Measurements from ENCODE around the gene KIAA0232. TPM values are rescaled to one million over a fixed set of nuclear protein-coding genes. Genes with fewer than 3 reads are reported as not detected.

The KIAA0232 gene
- total and polyA plus RNA-seq, 2 of the 8 experiments (the other 6 are each of a cell fraction or from before 2014, with no cell fraction given), result 5.6 to 23.3 TPM

- peaks cover 0 to 2% of the 10 kb centered on the region in 2 experiments; a peak in 2 of 4 replicates for H3K9me3 ChIP-seq (ENCODE audit: insufficient read depth in 2 of 2, low read depth in 1 of 2, low read length in 1 of 2)
- FAIRE-seq, result no peak
- peaks cover 0 to 6% (median 0%) of the 10 kb centered on the region in 4 experiments; a peak in 2 of 7 replicates for H3K4me1 ChIP-seq (replicated peaks in 1 of 4; ENCODE audit: control insufficient read depth in 3 of 4, insufficient read depth in 4 of 4, low read length in 3 of 4)
- H2AK5ac ChIP-seq (ENCODE audit: low read depth, low read length), result no peak overlapping the region
- H2AFZ ChIP-seq (ENCODE audit: low read length), result no peak overlapping the region
- H3K14ac ChIP-seq (ENCODE audit: insufficient read length), result no peak overlapping the region
- H2BK15ac ChIP-seq (ENCODE audit: low read length), result no peak overlapping the region
- no peaks in the 10 kb centered on the region for H3K36me3 ChIP-seq (ENCODE audit: control insufficient read depth in 2 of 4, insufficient read depth in 4 of 4, low read length in 3 of 4)
- no peak for DNase-seq (ENCODE audit: low read depth in 1 of 2, low spot score in 2 of 2)
- no peak overlapping the region for H4K8ac ChIP-seq (ENCODE audit: extremely low read depth, insufficient read depth, low read length)
- no peak overlapping the region for H3K23ac ChIP-seq (ENCODE audit: insufficient read length)
- no peak overlapping the region for H4K5ac ChIP-seq (ENCODE audit: insufficient read length, low read depth, low read length)
- no peak overlapping the region for H3K27ac ChIP-seq (ENCODE audit: low read depth, low read length)
- ChIA-PET POLR2A (ENCODE audit: partially characterized antibody) (interaction anchor here (0.7 kb wide), 1 partner anchor 259 kb away, joined by 3 read pairs; no protein-coding TSS in a partner anchor), CTCF (ENCODE audit: partially characterized antibody) (interaction anchor here (0.7 kb wide), 1 partner anchor 10 kb away, joined by 3 read pairs; no protein-coding TSS in a partner anchor)
- H3K79me2 ChIP-seq (ENCODE audit: control insufficient read depth in 1 of 2, insufficient read depth in 2 of 2, low read length in 2 of 2), result no peaks in the 10 kb centered on the region
- no peaks in the 10 kb centered on the region for H3K27me3 ChIP-seq (replicated peaks in 1 of 4; ENCODE audit: control insufficient read depth in 3 of 4, extremely low read depth in 1 of 4, insufficient read depth in 3 of 4, low read length in 3 of 4)
- H3K18ac ChIP-seq (ENCODE audit: extremely low read depth, low read length), result no peak overlapping the region
- H3K4ac ChIP-seq (replicated peaks; ENCODE audit: insufficient read length, low read depth, low read length), result no peak overlapping the region
- no peak overlapping the region for H3K4me2 ChIP-seq (ENCODE audit: insufficient read depth in 1 of 2, low read depth in 2 of 2, low read length in 2 of 2)
- H4K20me1 ChIP-seq (replicated peaks in 1 of 2; ENCODE audit: control insufficient read depth in 1 of 2, insufficient read depth in 2 of 2, low read length in 2 of 2), result no peaks in the 10 kb centered on the region
- no peak overlapping the region for H4K91ac ChIP-seq (replicated peaks; ENCODE audit: insufficient read length, low read length)
- H2BK120ac ChIP-seq (replicated peaks; ENCODE audit: low read depth, low read length), result no peak overlapping the region
- no peak overlapping the region for H3K56ac ChIP-seq (replicated peaks; ENCODE audit: insufficient read length, low read depth, low read length)
- H3K9ac ChIP-seq (replicated peaks in 1 of 4; ENCODE audit: extremely low read depth in 1 of 4, low read depth in 3 of 4, low read length in 3 of 4), result no peak overlapping the region
- no peak for TF ChIP-seq SAP30 (IDR thresholded peaks at IDR 0.05; ENCODE audit: insufficient read depth, insufficient replicate concordance, low read length)
- no peak for TF ChIP-seq JUN (IDR thresholded peaks at IDR 0.05; ENCODE audit: low read depth, low read length)
- TF ChIP-seq POU5F1 (IDR thresholded peaks at IDR 0.05; ENCODE audit: low read depth, low read length), result no peak
- TF ChIP-seq CBX5 (IDR thresholded peaks at IDR 0.05; ENCODE audit: low read depth, low read length), result no peak
- TF ChIP-seq BCL11A (IDR thresholded peaks at IDR 0.05; ENCODE audit: low read depth in 2 of 2, low read length in 2 of 2), result no peak
- TF ChIP-seq EGR1 (IDR thresholded peaks at IDR 0.05; ENCODE audit: borderline replicate concordance, low read depth, low read length), result no peak
- TF ChIP-seq TEAD4 (IDR thresholded peaks at IDR 0.05; ENCODE audit: low read depth, low read length), result no peak
- no peak for TF ChIP-seq POLR2A (IDR thresholded peaks at IDR 0.05; ENCODE audit: control extremely low read depth in 1 of 2, low read depth in 2 of 2, low read length in 2 of 2)
- TF ChIP-seq PHF8 (conservative IDR thresholded peaks at IDR 0.05; ENCODE audit: low read depth, low read length), result no peak
- no peaks in the 10 kb centered on the region for H3K79me1 ChIP-seq (ENCODE audit: low read depth, low read length)
- 75% methylated on average over 18 of the region's 18 CpGs; no CpG with 5 or more reads in 1 of the 2 experiments for WGBS, 2 experiments (ENCODE audit: extremely low coverage in 1 of 2, insufficient coverage in 1 of 2, insufficient read length in 1 of 2, insufficient replicate concordance in 2 of 2, low coverage in 1 of 2, low lambda C conversion rate in 2 of 2, missing lambda C conversion rate in 1 of 2)
- no peak overlapping the region for H2BK20ac ChIP-seq (ENCODE audit: low read length)
- no peak overlapping the region for H2BK5ac ChIP-seq (ENCODE audit: low read depth, low read length)
- no peaks in the 10 kb centered on the region for H3K23me2 ChIP-seq (ENCODE audit: low read depth, low read length)
- H2BK12ac ChIP-seq (ENCODE audit: low read depth, low read length), result no peak overlapping the region
- H3K4me3 ChIP-seq (ENCODE audit: extremely low read depth in 1 of 4, insufficient read depth in 2 of 4, low read depth in 3 of 4, low read length in 4 of 4), result no peak overlapping the region
These were observed 30.7 kb upstream of the KIAA0232 start for GRCh38 chr4:6751611-6752485.

Data from H1 (cell line).